Neural crest cell (in vitro differentiated cells): Measurements from ENCODE around the gene KCNQ1OT1. TPM values are rescaled to one million over a fixed set of nuclear protein-coding genes. Genes with fewer than 3 reads are reported as not detected.

Source experiments
- DNase-seq: peaks from one replicate; pipeline ENCODE4 v3.0.0; 2021; ENCODE audit warnings: low read depth, mixed read lengths, low spot score
- H3K27ac Mint-ChIP-seq: one replicate; pipeline ENCODE4 v1.8.0; 2021; ENCODE audit warnings: mild to moderate bottlenecking, mixed read lengths; ENCODE audit not compliant: unreplicated experiment
- H3K27me3 Mint-ChIP-seq: 2 replicates; pipeline ENCODE4 v1.8.0; 2021; ENCODE audit warnings: low read depth, mild to moderate bottlenecking, mixed read lengths
- H3K36me3 Mint-ChIP-seq: 2 replicates; pipeline ENCODE4 v1.8.0; 2021; ENCODE audit warnings: low read depth, mild to moderate bottlenecking, mixed read lengths
- H3K4me1 Mint-ChIP-seq: 2 replicates; pipeline ENCODE4 v1.8.0; 2021; ENCODE audit warnings: mixed read lengths
- H3K4me3 Mint-ChIP-seq: one replicate; pipeline ENCODE4 v1.8.0; 2021; ENCODE audit warnings: mild to moderate bottlenecking, mixed read lengths
- H3K9me3 Mint-ChIP-seq: 2 replicates; pipeline ENCODE4 v1.8.0; 2021; ENCODE audit warnings: mixed read lengths
- CTCF ChIP-seq: fragments of 200-600 bp; sonication (generic); conservative IDR thresholded peaks from 2 replicates; pipeline ENCODE4 v1.5.0; 2021; ENCODE audit warnings: antibody characterized with exemption, mild to moderate bottlenecking
- total RNA-seq: library from RNA; stranded (reverse); gene quantifications from 2 replicates; pipeline ENCODE4 v1.2.1, GENCODE V29; 2021

KCNQ1OT1 gene
- total RNA-seq, 1 donor from 2014 or later: 2.3 TPM

GRCh38 chr11:2577031-2577990 lies 122.5 kb downstream of the KCNQ1OT1 start:
- H3K4me3 Mint-ChIP-seq: no peak overlapping the region
- no peak for DNase-seq
- no peak overlapping the region for H3K27ac Mint-ChIP-seq
- no peaks in the 10 kb centered on the region for H3K27me3 Mint-ChIP-seq
- H3K4me1 Mint-ChIP-seq: no peaks in the 10 kb centered on the region
- H3K9me3 Mint-ChIP-seq: no peaks in the 10 kb centered on the region
- no peaks in the 10 kb centered on the region for H3K36me3 Mint-ChIP-seq
- no peak for TF ChIP-seq CTCF

GRCh38 chr11:2576549-2576948 lies 123.2 kb downstream of the KCNQ1OT1 start:
- Mint-ChIP-seq H3K9me3 (no peaks in the 10 kb centered on the region), H3K27ac (no peak overlapping the region), H3K4me1 (no peaks in the 10 kb centered on the region), H3K27me3 (no peaks in the 10 kb centered on the region), H3K36me3 (no peaks in the 10 kb centered on the region), H3K4me3 (no peak overlapping the region)
- TF ChIP-seq CTCF: no peak
- no peak for DNase-seq

- Mint-ChIP-seq H3K4me1 (no peaks in the 10 kb centered on the region), H3K27me3 (no peaks in the 10 kb centered on the region), H3K27ac (no peak overlapping the region), H3K4me3 (no peak overlapping the region), H3K36me3 (no peaks in the 10 kb centered on the region), H3K9me3 (no peaks in the 10 kb centered on the region)
- no peak for TF ChIP-seq CTCF
- DNase-seq: no peak
These were observed 123.7 kb downstream of the KCNQ1OT1 start for GRCh38 chr11:2576111-2576510.

GRCh38 chr11:2575591-2576051 lies 124.2 kb downstream of the KCNQ1OT1 start:
- no peak for DNase-seq
- H3K9me3 Mint-ChIP-seq: no peaks in the 10 kb centered on the region
- no peaks in the 10 kb centered on the region for H3K36me3 Mint-ChIP-seq
- no peak overlapping the region for H3K4me3 Mint-ChIP-seq
- H3K27ac Mint-ChIP-seq: no peak overlapping the region
- no peaks in the 10 kb centered on the region for H3K27me3 Mint-ChIP-seq
- no peaks in the 10 kb centered on the region for H3K4me1 Mint-ChIP-seq
- no peak for TF ChIP-seq CTCF

GRCh38 chr11:2574553-2575535 lies 125.0 kb downstream of the KCNQ1OT1 start:
- Mint-ChIP-seq H3K27ac (no peak overlapping the region), H3K27me3 (no peaks in the 10 kb centered on the region), H3K9me3 (no peaks in the 10 kb centered on the region), H3K4me3 (no peak overlapping the region), H3K4me1 (no peaks in the 10 kb centered on the region), H3K36me3 (no peaks in the 10 kb centered on the region)
- DNase-seq: no peak
- TF ChIP-seq CTCF: no peak
